Amniotic stem cell (primary cell): ENCODE results near the gene KLHDC7B.
"Not testable (repeated sequence)": the region's sequence is repeated elsewhere in the genome, so short reads cannot be mapped to it uniquely, and the experiment has no call there.

ENCODE experiments used
- DNase-seq: peaks from one replicate; lab custom pipeline; 2025; lab: John Stamatoyannopoulos, UW

KLHDC7B gene

DNA sequence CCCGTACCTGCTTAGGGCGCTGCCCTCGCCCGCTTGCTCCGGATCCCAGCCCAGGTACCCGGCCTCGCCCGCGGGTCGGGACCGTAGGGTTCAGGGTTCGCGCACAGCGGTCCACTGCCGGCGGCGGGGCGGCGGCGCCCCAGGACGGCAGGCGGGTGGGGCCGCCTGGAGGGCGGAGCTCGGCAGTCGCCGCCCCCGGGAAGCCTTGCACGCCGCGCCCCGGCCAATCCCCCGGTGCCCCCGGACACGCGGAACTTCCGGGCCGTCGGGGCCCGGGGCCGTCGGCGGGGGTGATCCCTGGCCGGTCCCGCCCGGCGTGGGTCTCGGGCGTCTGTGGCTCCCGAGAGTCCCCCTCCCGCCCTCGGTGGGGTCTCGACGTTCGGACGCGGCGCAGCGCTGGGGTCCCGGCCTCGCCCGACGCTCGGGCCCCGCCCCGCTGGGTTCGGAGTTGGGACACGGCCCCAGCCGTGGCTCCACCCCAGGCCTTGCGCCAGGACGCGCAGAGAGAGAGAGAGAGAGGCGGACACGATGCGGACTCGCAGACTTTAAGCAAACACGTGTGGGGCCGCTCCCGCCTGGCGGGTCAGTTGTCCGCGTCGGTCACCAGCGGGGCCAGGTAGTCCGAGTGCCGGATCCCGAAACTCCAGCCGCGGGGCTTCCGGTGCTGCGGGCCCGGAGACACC, 15.7 kb upstream of the KLHDC7B start, which contains the start of gene TYMP:
Gene TYMP, minus strand, starts transcription at position 116 of the 683 bp plus-strand sequence. CDS start 303 bp downstream, outside the sequence.
- DNase-seq: no peak

GRCh38 chr22:50530580-50530876, 15.2 kb upstream of the KLHDC7B start:
- no peak for DNase-seq

DNA sequence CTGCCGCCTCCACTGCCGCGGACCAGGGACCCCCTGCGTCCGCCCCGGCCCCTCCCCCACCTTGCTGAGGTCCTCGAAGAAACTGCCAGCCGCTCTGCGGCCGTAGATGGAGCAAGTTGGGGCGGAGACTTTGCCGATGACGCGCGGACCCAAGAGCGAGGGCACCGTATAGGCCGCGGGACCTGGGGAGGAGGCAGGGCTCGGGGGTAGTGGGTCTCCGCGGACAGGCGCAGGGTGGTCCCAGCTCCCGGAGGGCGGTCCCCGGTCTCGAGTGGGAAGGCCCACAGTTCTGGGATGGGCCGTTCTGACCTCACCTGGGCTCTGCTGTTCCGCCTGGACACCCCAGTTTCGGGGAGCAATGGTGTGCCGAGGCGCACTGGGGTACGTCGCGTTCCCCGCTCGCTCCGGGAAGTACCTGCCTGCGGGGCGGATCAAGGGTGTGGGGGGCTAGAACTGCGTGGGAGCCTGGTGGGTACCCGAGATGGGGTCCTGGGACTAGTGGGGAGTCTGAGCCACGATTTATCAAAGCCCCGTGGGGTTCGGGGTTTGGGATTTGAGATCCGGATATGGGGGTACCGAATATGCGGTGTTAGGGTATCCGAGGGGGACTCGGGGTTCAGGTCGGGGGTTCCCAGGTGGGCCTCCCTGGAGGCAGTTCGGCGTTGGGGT, 14.7 kb upstream of the KLHDC7B start:
- no peak for DNase-seq

DNA sequence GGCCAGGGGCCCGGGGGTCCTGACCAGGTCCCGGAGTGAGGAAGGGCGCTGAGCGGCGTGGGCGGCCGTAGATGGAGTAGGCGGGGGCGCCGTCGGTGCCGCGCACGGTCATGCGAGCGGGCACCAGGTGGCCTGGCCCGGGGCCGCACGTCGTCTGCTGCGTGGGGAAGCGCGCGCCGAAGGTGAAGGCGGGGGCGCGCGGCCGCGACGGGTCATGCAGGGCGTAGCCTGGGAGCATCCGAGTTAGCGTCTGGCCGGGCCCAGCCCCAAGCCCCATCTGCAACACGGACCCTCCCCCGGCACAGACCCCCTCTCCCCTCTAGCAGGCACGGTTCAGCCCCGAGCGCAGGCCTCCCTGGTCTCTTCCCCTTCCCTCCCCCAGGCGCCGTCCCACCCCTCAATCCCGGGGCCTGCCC, 14.1 kb upstream of the KLHDC7B start:
- no peak for DNase-seq

- DNase-seq: no peak
Measured at GRCh38 chr22:50531962-50532674, 13.6 kb upstream of the KLHDC7B start.

DNA sequence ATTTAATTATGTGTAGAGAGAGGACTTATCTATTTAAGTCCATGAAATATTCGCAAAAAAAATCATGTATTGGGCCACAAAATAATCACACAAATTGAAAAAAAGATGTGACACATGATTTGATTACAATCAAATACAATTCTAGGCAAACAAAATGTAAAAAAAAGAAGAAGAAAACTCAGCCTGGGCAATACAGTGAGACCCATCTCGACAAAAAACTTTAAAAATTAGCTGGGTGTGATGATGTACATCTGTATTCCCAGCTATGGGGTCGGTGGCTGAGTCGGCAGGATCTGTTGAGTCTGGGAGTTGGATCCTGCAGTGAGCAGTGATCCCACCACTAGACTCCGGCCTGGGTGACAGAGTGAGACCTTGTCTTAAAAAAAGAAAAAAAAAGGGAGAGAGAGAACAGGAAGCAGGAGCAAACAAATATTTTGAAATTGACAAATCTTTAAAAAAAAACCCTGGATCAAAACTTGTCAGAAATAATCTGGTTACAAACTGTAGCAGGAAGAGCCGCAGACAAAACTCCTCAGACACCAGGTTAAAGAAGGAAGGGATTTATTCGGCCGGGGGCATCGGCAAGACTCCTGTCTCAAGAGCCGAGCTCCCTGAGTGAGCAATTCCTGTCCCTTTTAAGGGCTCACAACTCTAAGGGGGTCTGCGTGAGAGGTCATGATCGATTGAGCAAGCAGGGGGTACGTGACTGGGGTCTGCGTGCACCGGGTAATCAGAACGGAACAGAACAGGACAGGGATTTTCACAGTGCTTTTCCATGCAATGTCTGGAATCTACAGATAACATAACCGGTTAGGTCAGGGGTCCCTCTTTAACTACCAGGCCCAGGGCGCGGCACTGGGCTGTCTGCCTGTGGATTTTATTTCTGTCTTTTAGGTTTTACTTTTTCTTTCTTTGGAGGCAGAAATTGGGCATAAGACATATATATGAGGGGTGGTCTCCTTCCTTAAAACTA, 12.6 kb upstream of the KLHDC7B start:
- DNase-seq: no peak

DNA sequence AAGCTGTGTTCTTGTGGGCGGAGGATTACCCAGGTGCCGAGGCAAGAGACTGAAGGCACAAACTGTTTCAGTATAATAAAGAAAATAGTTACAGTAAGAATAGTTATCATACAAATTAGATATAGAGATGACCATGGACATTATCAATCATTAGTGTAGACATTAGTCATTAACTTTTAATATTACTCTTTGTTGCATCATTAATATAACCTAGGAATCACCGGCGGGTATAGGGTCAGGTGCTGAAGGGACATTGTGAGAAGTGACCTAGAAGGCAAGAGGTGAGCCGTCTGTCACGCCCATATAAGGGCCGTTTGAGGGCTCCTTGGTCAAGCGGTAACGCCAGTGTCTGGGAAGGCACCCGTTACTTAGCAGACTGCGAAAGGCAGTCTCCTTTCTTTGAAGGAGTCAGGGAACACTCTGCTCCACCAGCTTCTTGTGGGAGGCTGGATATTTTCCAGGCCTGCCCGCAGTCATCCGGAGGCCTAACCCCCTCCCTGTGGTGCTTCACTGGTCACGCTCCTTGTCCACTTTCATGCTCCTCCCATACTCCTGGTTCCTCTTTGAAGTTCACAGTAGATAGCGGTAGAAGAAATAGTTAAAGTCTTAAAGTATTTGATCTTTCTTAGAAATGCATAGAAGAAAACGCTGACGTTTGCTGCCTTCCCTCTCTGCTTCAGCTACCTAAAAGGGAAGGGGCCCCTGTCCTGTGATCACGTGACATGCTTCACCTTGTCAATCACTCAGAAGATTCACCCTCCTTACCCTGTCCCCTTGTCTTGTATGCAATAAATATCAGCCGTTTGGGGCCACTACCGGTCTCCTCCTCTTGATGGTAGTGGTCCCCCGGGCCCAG, 11.6 kb upstream of the KLHDC7B start:
- not testable (repeated sequence) for DNase-seq

DNA sequence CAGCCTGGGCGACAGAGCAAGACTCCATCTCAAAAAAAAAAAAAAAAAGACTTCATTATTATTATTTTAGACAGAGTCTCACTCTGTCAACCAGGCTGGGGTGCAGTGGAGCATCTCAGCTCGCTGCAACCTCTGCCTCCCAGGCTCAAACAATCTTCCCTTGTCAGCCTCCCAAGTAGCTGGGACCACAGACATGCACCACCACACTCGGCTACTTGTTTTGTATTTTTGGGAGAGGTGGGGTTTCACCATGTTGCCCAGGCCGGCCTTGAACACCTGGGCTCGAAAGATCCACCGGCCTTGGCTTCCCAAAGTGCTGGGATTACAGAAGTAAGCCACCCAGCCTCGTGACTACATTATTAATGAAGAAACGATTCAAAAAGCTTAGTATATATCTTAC, 10.6 kb upstream of the KLHDC7B start:
- DNase-seq: no peak

DNA sequence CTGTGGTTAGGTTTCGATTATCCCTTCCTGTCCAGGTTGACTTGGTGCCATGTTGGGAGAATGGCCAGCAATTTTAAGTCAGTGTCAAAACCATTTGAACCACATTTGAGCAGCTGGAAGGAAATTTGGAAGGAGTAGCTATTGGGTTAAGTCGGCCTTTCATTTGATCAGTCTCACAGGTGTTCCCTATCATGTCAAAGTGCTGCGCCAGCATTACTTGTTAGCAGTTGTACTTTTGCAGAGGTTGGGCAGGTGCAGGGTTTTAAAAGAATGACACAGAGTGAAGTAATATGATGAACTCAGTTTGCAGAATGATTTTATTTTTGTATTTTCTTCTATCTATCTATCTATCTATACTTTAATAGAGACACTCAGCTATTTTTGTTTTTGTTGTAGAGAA, 9.5 kb upstream of the KLHDC7B start:
- DNase-seq: no peak

- no peak for DNase-seq
Measured at GRCh38 chr22:50537765-50538164, 7.9 kb upstream of the KLHDC7B start.

- DNase-seq: no peak
Measured at GRCh38 chr22:50540381-50540780, 5.3 kb upstream of the KLHDC7B start.

DNA sequence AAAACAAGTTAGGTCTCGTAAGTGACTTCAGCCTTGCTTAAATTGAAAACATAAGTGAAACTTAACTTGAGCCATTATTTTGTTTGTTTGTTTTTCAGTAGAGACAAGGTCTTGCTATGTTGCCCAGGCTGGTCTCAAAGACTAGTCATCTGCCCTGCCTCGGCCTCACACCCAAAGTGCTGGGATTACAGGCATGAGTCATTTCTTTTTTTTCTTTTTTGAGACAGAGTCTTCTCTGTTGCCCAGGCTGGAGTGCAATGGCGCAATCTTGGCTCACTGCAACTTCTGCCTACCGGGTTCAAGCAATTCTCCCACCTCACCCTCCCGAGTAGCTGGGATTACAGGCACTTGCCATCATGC, 4.1 kb upstream of the KLHDC7B start:
- DNase-seq: peak; percentile 38

GRCh38 chr22:50542416-50542927, 3.2 kb upstream of the KLHDC7B start:
- no peak for DNase-seq

DNA sequence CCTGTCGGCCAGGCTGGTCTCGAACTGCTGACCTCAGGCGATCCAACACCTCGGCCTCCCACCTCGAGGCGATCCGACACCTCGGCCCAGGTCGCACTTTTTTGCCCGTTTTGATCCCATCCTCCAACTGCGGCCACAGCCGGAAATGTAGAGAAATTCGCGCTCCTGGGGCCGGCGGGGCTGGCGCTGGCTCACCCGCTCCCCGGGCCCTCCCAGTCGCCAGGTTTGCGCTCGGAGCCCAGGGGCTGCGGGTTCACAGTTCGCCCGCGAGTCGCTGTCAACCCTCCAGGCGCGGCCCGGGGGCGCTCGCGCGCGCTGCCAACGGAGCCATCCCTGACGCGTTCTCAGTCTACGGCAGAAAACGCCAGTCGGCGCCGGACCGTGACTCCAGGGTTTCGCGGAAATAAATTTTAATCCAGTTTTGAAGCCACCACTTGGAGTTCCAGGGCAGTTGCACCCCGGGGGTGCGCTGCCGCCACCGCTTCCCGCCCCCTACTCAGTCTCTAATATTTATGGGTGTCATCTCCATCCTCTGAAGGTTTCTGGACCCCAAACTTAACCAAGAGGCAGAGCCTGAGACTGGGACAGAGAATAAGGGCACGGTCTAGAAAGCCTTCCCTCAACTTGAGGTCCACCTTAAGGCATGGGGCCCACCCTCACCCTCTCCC, 1.5 kb upstream of the KLHDC7B start:
- no peak for DNase-seq

GRCh38 chr22:50544746-50545253, 899 bp upstream of the KLHDC7B start:
- DNase-seq: no peak

DNA sequence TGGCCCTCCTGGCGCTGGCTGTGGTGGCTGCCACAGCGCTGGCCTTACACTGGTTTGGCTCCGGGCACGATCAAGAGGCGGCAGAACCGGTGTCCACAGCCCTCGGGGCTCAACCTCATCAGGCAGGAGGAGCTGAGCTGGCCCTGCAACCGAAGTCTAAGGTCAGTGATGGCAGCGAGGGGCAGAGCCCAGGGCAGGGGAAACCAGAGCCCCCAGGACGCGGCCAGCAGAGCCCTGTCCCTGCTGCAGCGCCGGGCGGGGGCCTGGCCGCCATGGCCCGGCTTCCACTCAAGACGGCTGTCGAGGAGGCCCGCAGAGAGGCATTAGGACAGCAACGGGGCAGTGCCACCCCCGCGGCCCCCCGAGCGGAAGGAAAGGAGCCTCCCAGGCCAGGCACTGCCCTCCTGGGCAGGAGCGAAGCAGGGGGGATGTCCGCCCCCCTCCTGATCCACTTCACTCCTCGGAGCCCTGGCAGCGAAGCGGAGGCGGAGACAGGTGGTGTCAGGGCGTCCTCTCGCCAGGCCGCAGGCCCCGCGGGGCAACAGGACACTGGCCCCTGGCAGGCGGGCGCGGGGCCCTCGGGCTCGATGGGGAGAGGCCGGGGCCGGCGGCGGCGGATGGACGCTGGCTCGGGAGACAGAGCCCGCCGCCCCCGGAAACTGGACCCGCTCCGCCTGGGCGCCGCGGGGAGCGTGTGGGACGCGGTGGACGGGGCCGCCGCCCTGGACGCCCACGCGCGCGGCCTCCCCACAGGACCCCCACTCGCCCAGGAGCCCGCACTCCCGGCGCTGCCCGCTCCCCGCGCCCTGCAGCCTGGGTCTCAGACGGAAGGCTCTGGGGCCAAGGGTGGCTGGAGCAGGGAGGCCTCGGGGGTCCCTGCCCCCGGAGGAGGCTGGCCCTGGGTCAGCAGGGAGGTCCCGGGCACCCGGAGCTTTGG, 895 bp downstream of the KLHDC7B start:
- no peak for DNase-seq

GRCh38 chr22:50547263-50547985, 1.7 kb downstream of the KLHDC7B start:
- DNase-seq: no peak
